NCI-H2107 treated with DMSO at 0.1 percent for 48 hours (cell line): ENCODE measurements around the gene RYR3.

Experiments
- DNase-seq: peaks from one replicate; lab custom pipeline; 2025; ENCODE audit not compliant: unreplicated experiment; lab: John Stamatoyannopoulos, UW

RYR3 gene

GRCh38 chr15:33317896-33318295, 7.1 kb downstream of the RYR3 start:
- no peak for DNase-seq

GRCh38 chr15:33320017-33320416, 9.2 kb downstream of the RYR3 start:
- DNase-seq, result no peak

GRCh38 chr15:33322091-33322490, 11.3 kb downstream of the RYR3 start:
- no peak for DNase-seq

- DNase-seq, result no peak
Observed at GRCh38 chr15:33324609-33325008, 13.8 kb downstream of the RYR3 start.

GRCh38 chr15:33326908-33327307, 16.1 kb downstream of the RYR3 start:
- DNase-seq, result no peak

GRCh38 chr15:33328106-33328505, 17.3 kb downstream of the RYR3 start:
- DNase-seq, result no peak

GRCh38 chr15:33329457-33329856, 18.7 kb downstream of the RYR3 start:
- DNase-seq, result no peak

- peak; percentile 100 for DNase-seq
Observed at GRCh38 chr15:33330931-33331330, 20.2 kb downstream of the RYR3 start.

GRCh38 chr15:33341953-33342352, 31.2 kb downstream of the RYR3 start:
- DNase-seq, result no peak

GRCh38 chr15:33343275-33343674, 32.5 kb downstream of the RYR3 start:
- DNase-seq, result no peak

- DNase-seq, result no peak
Observed at GRCh38 chr15:33344111-33344510, 33.3 kb downstream of the RYR3 start.

- DNase-seq, result no peak
Observed at GRCh38 chr15:33344530-33344929, 33.8 kb downstream of the RYR3 start.

GRCh38 chr15:33354411-33354810, 43.6 kb downstream of the RYR3 start:
- DNase-seq, result no peak

- DNase-seq, result no peak
Observed at GRCh38 chr15:33357845-33358244, 47.1 kb downstream of the RYR3 start.

- DNase-seq, result no peak
Observed at GRCh38 chr15:33358306-33358705, 47.5 kb downstream of the RYR3 start.

- DNase-seq, result no peak
Observed at GRCh38 chr15:33360886-33361285, 50.1 kb downstream of the RYR3 start.

- DNase-seq, result no peak
Observed at GRCh38 chr15:33369941-33370622, 59.3 kb downstream of the RYR3 start.

GRCh38 chr15:33370623-33371020, 59.9 kb downstream of the RYR3 start:
- no peak for DNase-seq

GRCh38 chr15:33371159-33371558, 60.4 kb downstream of the RYR3 start:
- DNase-seq, result no peak

GRCh38 chr15:33374226-33374914, 63.6 kb downstream of the RYR3 start:
- no peak for DNase-seq

GRCh38 chr15:33375236-33375635, 64.5 kb downstream of the RYR3 start:
- no peak for DNase-seq

GRCh38 chr15:33377204-33377603, 66.4 kb downstream of the RYR3 start:
- DNase-seq, result no peak
